GM23338 (cell line): ENCODE data around the gene KRT32. TPM values are rescaled to one million over a fixed set of nuclear protein-coding genes. Genes with fewer than 3 reads are reported as not detected.

Experiments
- ATAC-seq: fragments of 200-7000 bp; cut with Tn5 transposase; 3 replicates; pipeline ENCODE4 v1.9.1; 2020
- DNase-seq: peaks from one replicate; pipeline ENCODE4 v3.0.0-alpha.2; 2015; ENCODE audit warnings: low spot score
- H2AFZ ChIP-seq: fragments of 200-600 bp; sonication (generic); 2 replicates; pipeline ENCODE4 v1.8.0; 2016; ENCODE audit warnings: antibody characterized with exemption, mild to moderate bottlenecking, moderate library complexity
- H3F3A ChIP-seq: fragments of 200-600 bp; sonication (generic); replicated peaks from 2 replicates; pipeline ENCODE4 v1.8.0; 2017; ENCODE audit warnings: antibody characterized with exemption, mixed run types, low read depth
- H3K27ac ChIP-seq: fragments of 200-600 bp; sonication (generic); 2 replicates; pipeline ENCODE4 v1.6.1; 2016; ENCODE audit warnings: low read depth
- H3K27me3 ChIP-seq: fragments of 200-600 bp; sonication (generic); 2 replicates; pipeline ENCODE4 v1.8.0; 2016; ENCODE audit warnings: mild to moderate bottlenecking, mixed run types, moderate library complexity; ENCODE audit not compliant: insufficient read depth
- H3K36me3 ChIP-seq: fragments of 200-600 bp; sonication (generic); 2 replicates; pipeline ENCODE4 v1.8.0; 2016; ENCODE audit warnings: mild to moderate bottlenecking; ENCODE audit not compliant: insufficient read depth
- H3K4me1 ChIP-seq: fragments of 200-600 bp; sonication (generic); 2 replicates; pipeline ENCODE4 v1.8.0; 2016; ENCODE audit warnings: mild to moderate bottlenecking, moderate library complexity; ENCODE audit not compliant: insufficient read depth
- H3K4me2 ChIP-seq: fragments of 200-600 bp; sonication (generic); 2 replicates; pipeline ENCODE4 v1.7.1; 2017; ENCODE audit warnings: mixed run types
- H3K4me3 ChIP-seq: fragments of 200-600 bp; sonication (generic); 2 replicates; pipeline ENCODE4 v1.6.1; 2016; ENCODE audit warnings: mixed run types
- H3K79me2 ChIP-seq: fragments of 200-600 bp; sonication (generic); replicated peaks from 2 replicates; pipeline ENCODE4 v1.8.0; 2017; ENCODE audit warnings: mild to moderate bottlenecking; ENCODE audit not compliant: insufficient read depth
- H3K9me2 ChIP-seq: fragments of 200-600 bp; sonication (generic); 2 replicates; pipeline ENCODE4 v1.8.0; 2017; ENCODE audit not compliant: insufficient read depth
- H4K20me1 ChIP-seq: fragments of 200-600 bp; sonication (generic); replicated peaks from 2 replicates; pipeline ENCODE4 v1.8.0; 2017; ENCODE audit warnings: mild to moderate bottlenecking; ENCODE audit not compliant: insufficient read depth
- H3K27ac Mint-ChIP-seq: 2 replicates; pipeline ENCODE4 v1.8.0; 2020; ENCODE audit warnings: inconsistent platforms, mild to moderate bottlenecking, moderate library complexity, mixed read lengths
- H3K27me3 Mint-ChIP-seq: 3 replicates; pipeline ENCODE4 v1.8.0; 2022; ENCODE audit warnings: low read depth, mild to moderate bottlenecking, moderate library complexity, mixed read lengths, inconsistent platforms; ENCODE audit not compliant: insufficient read depth, poor library complexity
- H3K36me3 Mint-ChIP-seq: 3 replicates; pipeline ENCODE4 v1.8.0; 2021; ENCODE audit warnings: low read depth, mild to moderate bottlenecking, inconsistent platforms, moderate library complexity, mixed read lengths
- H3K4me1 Mint-ChIP-seq: 3 replicates; pipeline ENCODE4 v1.8.0; 2020; ENCODE audit warnings: mild to moderate bottlenecking, inconsistent platforms, mixed read lengths
- H3K4me3 Mint-ChIP-seq: 3 replicates; pipeline ENCODE4 v1.8.0; 2021; ENCODE audit warnings: moderate library complexity, mild to moderate bottlenecking, inconsistent platforms, mixed read lengths
- H3K9me3 Mint-ChIP-seq: 3 replicates; pipeline ENCODE4 v1.8.0; 2020; ENCODE audit warnings: moderate library complexity, mild to moderate bottlenecking, inconsistent platforms, mixed read lengths
- CREB1 ChIP-seq: fragments of 250-450 bp; sonication (Bioruptor Pico); IDR thresholded peaks from 2 replicates; pipeline ENCODE4 v1.5.0; 2020; ENCODE audit warnings: low read depth, mild to moderate bottlenecking, moderate library complexity
- CTCF ChIP-seq, 2 experiments: fragments of 200-600 bp in 1 of 2; sonication (generic) in 1 of 2; conservative IDR thresholded peaks; 2 replicates each; pipeline versions ENCODE4 v1.5.1 to v1.6.1; 2016 to 2017; ENCODE audit warnings: antibody characterized with exemption in 2 of 2, low read depth in 2 of 2, mild to moderate bottlenecking in 2 of 2, moderate library complexity in 1 of 2
- EZH2 ChIP-seq: fragments of 200-600 bp; sonication (generic); IDR thresholded peaks from one replicate; pipeline ENCODE4 v1.8.0; 2017; ENCODE audit warnings: antibody characterized with exemption, mild to moderate bottlenecking, low read depth; ENCODE audit not compliant: unreplicated experiment
- EZH2phosphoT487 ChIP-seq: fragments of 200-600 bp; sonication (generic); IDR thresholded peaks from one replicate; pipeline ENCODE4 v1.8.1; 2018; ENCODE audit warnings: antibody characterized with exemption; ENCODE audit not compliant: unreplicated experiment
- ZNF462 ChIP-seq: fragments of 250-450 bp; sonication (Bioruptor Pico); IDR thresholded peaks from 2 replicates; pipeline ENCODE4 v1.5.0; 2020; ENCODE audit warnings: mild to moderate bottlenecking, moderate library complexity
- polyA plus RNA-seq: library from polyadenylated mRNA; unstranded; fragments of >200 nt; fragmentation: Nextera tagmentation; extraction: Ambion mirVana; gene quantifications from 2 replicates; pipeline ENCODE4 v1.2.1, GENCODE V29; 2016
- total RNA-seq: library from RNA; depleted of rRNA; stranded (reverse); fragments of >200 nt; shearing (Covaris generic); gene quantifications from 2 replicates; pipeline ENCODE4 v1.2.3, GENCODE V29; 2014

KRT32 gene
- total and polyA plus RNA-seq, 2 experiments from 2014 or later = not detected

- H3K4me2 ChIP-seq = no peak overlapping the region
- Mint-ChIP-seq H3K4me1 (no peaks in the 10 kb centered on the region), H3K27me3 (peaks cover 28% of the 10 kb centered on the region), H3K9me3 (no peaks in the 10 kb centered on the region), H3K4me3 (no peak overlapping the region), H3K36me3 (no peaks in the 10 kb centered on the region), H3K27ac (no peak overlapping the region)
- DNase-seq (peak; percentile 89), ATAC-seq (peak; percentile 97)
- H3K27ac ChIP-seq = no peak overlapping the region
- no peak overlapping the region for H3K4me3 ChIP-seq
- H3K9me2 ChIP-seq = no peaks in the 10 kb centered on the region
- no peaks in the 10 kb centered on the region for H3K79me2 ChIP-seq
- no peaks in the 10 kb centered on the region for H4K20me1 ChIP-seq
- H2AFZ ChIP-seq = 0 out of 2 replicates have a peak overlapping the region, but pooled peaks have one; percentile 85
- H3K27me3 ChIP-seq = no peaks in the 10 kb centered on the region
- H3F3A ChIP-seq = no peaks in the 10 kb centered on the region
- TF ChIP-seq CREB1 (CRISPR knock-in tag) (peak; percentile 34; the same call in 1 of the 2 replicates), EZH2phosphoT487 (no peak), CTCF (conservative IDR thresholded peaks at IDR 0.05; ENCODE audit: low read depth in 2 of 2) (peak; percentile 73 to 94)
- H3K4me1 ChIP-seq = no peaks in the 10 kb centered on the region
- no peaks in the 10 kb centered on the region for H3K36me3 ChIP-seq
Measured at GRCh38 chr17:41486809-41487530, 19.8 kb upstream of the KRT32 start.

- Histone ChIP-seq H3K4me3 (no peak overlapping the region), H4K20me1 (no peaks in the 10 kb centered on the region), H2AFZ (no peak overlapping the region), H3K4me2 (no peak overlapping the region), H3K27ac (no peak overlapping the region), H3K4me1 (no peaks in the 10 kb centered on the region), H3K36me3 (no peaks in the 10 kb centered on the region), H3K9me2 (no peaks in the 10 kb centered on the region), H3F3A (no peaks in the 10 kb centered on the region), H3K79me2 (no peaks in the 10 kb centered on the region), H3K27me3 (no peaks in the 10 kb centered on the region)
- Mint-ChIP-seq H3K4me3 (no peak overlapping the region), H3K27me3 (peaks cover 28% of the 10 kb centered on the region), H3K9me3 (no peaks in the 10 kb centered on the region), H3K4me1 (no peaks in the 10 kb centered on the region), H3K27ac (no peak overlapping the region), H3K36me3 (no peaks in the 10 kb centered on the region)
- ATAC-seq (no peak), DNase-seq (no peak)
- TF ChIP-seq ZNF462 (CRISPR knock-in tag) = no peak
- no peak for TF ChIP-seq EZH2
Measured at GRCh38 chr17:41486316-41486715, 19.1 kb upstream of the KRT32 start.
